ENCODE measurements around the gene FCAMR. TPM values are rescaled to one million over a fixed set of nuclear protein-coding genes. Genes with fewer than 3 reads are reported as not detected.

FCAMR gene
- total and polyA plus RNA-seq, 2 of the 4 experiments (the other 2 are of a cell fraction), result not detected

GRCh38 chr1:206953126-206953525 is 17.1 kb downstream of the FCAMR start:
- BruUV-seq (replicated peaks), result no TSS peak
- Histone ChIP-seq H3K14ac (replicated peaks; ENCODE audit: low read depth, low read length) (no peak overlapping the region), H3K79me1 (ENCODE audit: low read depth in 1 of 2, low read length in 2 of 2) (no peaks in the 10 kb centered on the region), H3K23ac (ENCODE audit: low read depth, low read length) (no peak overlapping the region), H2AFZ (replicated peaks; ENCODE audit: low read length, poor library complexity) (no peak overlapping the region), H3K4me1 (ENCODE audit: control insufficient read depth, insufficient read depth, low read length) (no peaks in the 10 kb centered on the region), H4K91ac (ENCODE audit: insufficient read depth, low read depth, low read length) (no peak overlapping the region), H3K56ac (ENCODE audit: extremely low read depth, insufficient read depth, low read length) (no peak overlapping the region), H3K9me1 (ENCODE audit: insufficient read depth, low read length) (no peaks in the 10 kb centered on the region), H3K36me3 (ENCODE audit: control insufficient read depth, insufficient read depth, low read length) (no peaks in the 10 kb centered on the region), H3K27ac (ENCODE audit: insufficient read depth, low read length) (no peak overlapping the region), H2BK15ac (ENCODE audit: low read depth, low read length) (no peak overlapping the region), H2AK9ac (replicated peaks; ENCODE audit: low read depth, low read length, poor library complexity) (no peak overlapping the region), H3K4me2 (ENCODE audit: low read depth, low read length) (no peak overlapping the region), H3K9ac (ENCODE audit: low read depth, low read length) (no peak overlapping the region), H3K4me3 (ENCODE audit: insufficient read depth, low read depth, low read length) (no peak overlapping the region), H3K18ac (ENCODE audit: low read depth, low read length) (no peak overlapping the region), H2BK20ac (ENCODE audit: low read depth, low read length) (no peak overlapping the region), H2BK5ac (ENCODE audit: low read depth, low read length, poor library complexity, severe bottlenecking) (no peak overlapping the region), H4K5ac (ENCODE audit: low read depth, low read length) (no peak overlapping the region), H3K4ac (ENCODE audit: low read depth, low read length) (no peak overlapping the region), H2AK5ac (ENCODE audit: low read depth, low read length) (no peak overlapping the region), H3K9me3 (ENCODE audit: control insufficient read depth, insufficient read depth, low read length) (peaks cover 3% of the 10 kb centered on the region), H4K8ac (ENCODE audit: low read depth in 2 of 2, low read length in 2 of 2) (no peak overlapping the region), H4K20me1 (ENCODE audit: insufficient read depth, low read length) (no peaks in the 10 kb centered on the region), H2BK120ac (ENCODE audit: low read depth, low read length) (no peak overlapping the region), H3K27me3 (ENCODE audit: control insufficient read depth, insufficient read depth, low read length) (peaks cover 57% of the 10 kb centered on the region)
- no CpG with 5 or more reads among the region's 3 CpGs for WGBS, 2 experiments (ENCODE audit: extremely low coverage in 2 of 2, insufficient read length in 1 of 2)
- no peak for TF ChIP-seq USF2 (IDR thresholded peaks at IDR 0.05; ENCODE audit: low read depth, low read length)
- no peak for TF ChIP-seq POLR2A (IDR thresholded peaks at IDR 0.05; ENCODE audit: low read depth, low read length)
- no peak for TF ChIP-seq FOS (IDR thresholded peaks at IDR 0.05; ENCODE audit: low read depth, low read length)
- no peak for TF ChIP-seq CEBPB (IDR thresholded peaks at IDR 0.05; ENCODE audit: low read depth, low read length)
- no peak for TF ChIP-seq CHD1 (IDR thresholded peaks at IDR 0.05; ENCODE audit: low read depth, low read length)
- no peak for TF ChIP-seq MAFK (IDR thresholded peaks at IDR 0.05; ENCODE audit: low read depth, low read length)
- TF ChIP-seq ELK1 (IDR thresholded peaks at IDR 0.05; ENCODE audit: borderline replicate concordance, low read depth, low read length), result no peak
- TF ChIP-seq BHLHE40 (IDR thresholded peaks at IDR 0.05; ENCODE audit: low read depth, low read length), result no peak
- TF ChIP-seq NFE2L2 (IDR thresholded peaks at IDR 0.05; ENCODE audit: low read depth, low read length), result no peak
- TF ChIP-seq MXI1 (IDR thresholded peaks at IDR 0.05; ENCODE audit: borderline replicate concordance, low read depth, low read length), result no peak
- no peak for TF ChIP-seq SMC3 (IDR thresholded peaks at IDR 0.05; ENCODE audit: low read depth, low read length)
- ATAC-seq (ENCODE audit: low read depth), result no peak
- intact Hi-C loops (cut with micrococcal nuclease) (no loop called here), dilution Hi-C loops (cut with HindIII; ENCODE audit: low sequenced_read_pairs, unreplicated experiment) (no loop called here), in situ Hi-C loops (cut with MboI; ENCODE audit: low sequenced_read_pairs) (no loop called here)
- CTCF ChIA-PET, result interaction anchor here (0.7 kb wide), 1 partner anchor 30 kb away, joined by 3 read pairs; no protein-coding TSS in a partner anchor
- no peak for DNase-seq
- POLR2A ChIA-PET (ENCODE audit: unreplicated experiment), result no interaction called here

Data from IMR-90 (cell line).